ENCODE data around the gene PHC3.

Gene PHC3

GRCh38 chr3:170049146-170050000 is 132.2 kb downstream of the PHC3 start (continued):
- no peak for TF ChIP-seq CSRNP3 (CRISPR knock-in tag; IDR thresholded peaks at IDR 0.05)
- no peak for TF ChIP-seq ZFP30 (CRISPR knock-in tag; IDR thresholded peaks at IDR 0.05)
- TF ChIP-seq RARB (CRISPR knock-in tag; IDR thresholded peaks at IDR 0.05) = no peak

DNA sequence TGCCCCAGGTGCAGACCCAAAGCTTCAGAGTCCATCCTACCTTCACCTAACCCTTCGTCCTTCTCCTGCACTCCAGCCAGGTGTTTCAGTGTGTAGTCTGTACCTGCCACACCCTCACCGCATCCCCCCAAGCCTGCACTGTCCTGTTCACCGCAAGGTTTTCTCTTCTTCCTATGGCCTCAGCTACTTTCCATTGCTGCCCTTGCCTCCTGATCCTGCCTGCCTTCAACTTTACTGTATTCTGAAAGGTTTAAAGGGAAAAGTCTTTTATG is 134.5 kb downstream of the PHC3 start:
- no peak for ATAC-seq
- TF ChIP-seq CREB5 (CRISPR knock-in tag; IDR thresholded peaks at IDR 0.05; ENCODE audit: low read depth) = no peak
- TF ChIP-seq ZFP30 (CRISPR knock-in tag; IDR thresholded peaks at IDR 0.05) = no peak
- TF ChIP-seq CSDC2 (CRISPR knock-in tag; IDR thresholded peaks at IDR 0.05) = no peak
- TF ChIP-seq RARB (CRISPR knock-in tag; IDR thresholded peaks at IDR 0.05) = no peak
- TF ChIP-seq SNAI2 (CRISPR knock-in tag; IDR thresholded peaks at IDR 0.05) = no peak
- TF ChIP-seq ISL1 (CRISPR knock-in tag; IDR thresholded peaks at IDR 0.05) = no peak
- TF ChIP-seq ESRRG (CRISPR knock-in tag; IDR thresholded peaks at IDR 0.05) = no peak
- TF ChIP-seq, protein P1, sequence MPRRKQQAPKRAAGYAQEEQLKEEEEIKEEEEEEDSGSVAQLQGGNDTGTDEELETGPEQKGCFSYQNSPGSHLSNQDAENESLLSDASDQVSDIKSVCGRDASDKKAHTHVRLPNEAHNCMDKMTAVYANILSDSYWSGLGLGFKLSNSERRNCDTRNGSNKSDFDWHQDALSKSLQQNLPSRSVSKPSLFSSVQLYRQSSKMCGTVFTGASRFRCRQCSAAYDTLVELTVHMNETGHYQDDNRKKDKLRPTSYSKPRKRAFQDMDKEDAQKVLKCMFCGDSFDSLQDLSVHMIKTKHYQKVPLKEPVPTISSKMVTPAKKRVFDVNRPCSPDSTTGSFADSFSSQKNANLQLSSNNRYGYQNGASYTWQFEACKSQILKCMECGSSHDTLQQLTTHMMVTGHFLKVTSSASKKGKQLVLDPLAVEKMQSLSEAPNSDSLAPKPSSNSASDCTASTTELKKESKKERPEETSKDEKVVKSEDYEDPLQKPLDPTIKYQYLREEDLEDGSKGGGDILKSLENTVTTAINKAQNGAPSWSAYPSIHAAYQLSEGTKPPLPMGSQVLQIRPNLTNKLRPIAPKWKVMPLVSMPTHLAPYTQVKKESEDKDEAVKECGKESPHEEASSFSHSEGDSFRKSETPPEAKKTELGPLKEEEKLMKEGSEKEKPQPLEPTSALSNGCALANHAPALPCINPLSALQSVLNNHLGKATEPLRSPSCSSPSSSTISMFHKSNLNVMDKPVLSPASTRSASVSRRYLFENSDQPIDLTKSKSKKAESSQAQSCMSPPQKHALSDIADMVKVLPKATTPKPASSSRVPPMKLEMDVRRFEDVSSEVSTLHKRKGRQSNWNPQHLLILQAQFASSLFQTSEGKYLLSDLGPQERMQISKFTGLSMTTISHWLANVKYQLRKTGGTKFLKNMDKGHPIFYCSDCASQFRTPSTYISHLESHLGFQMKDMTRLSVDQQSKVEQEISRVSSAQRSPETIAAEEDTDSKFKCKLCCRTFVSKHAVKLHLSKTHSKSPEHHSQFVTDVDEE (CRISPR knock-in tag; IDR thresholded peaks at IDR 0.05) = no peak
- TF ChIP-seq CSRNP3 (CRISPR knock-in tag; IDR thresholded peaks at IDR 0.05) = no peak
- TF ChIP-seq BACH2 (CRISPR knock-in tag; IDR thresholded peaks at IDR 0.05; ENCODE audit: borderline replicate concordance) = no peak
- TF ChIP-seq POU6F1 (CRISPR knock-in tag; IDR thresholded peaks at IDR 0.05; ENCODE audit: borderline replicate concordance, low read depth) = no peak
- no peak for TF ChIP-seq TOX (CRISPR knock-in tag; IDR thresholded peaks at IDR 0.05; ENCODE audit: borderline replicate concordance)
- TF ChIP-seq ARNTL (CRISPR knock-in tag; IDR thresholded peaks at IDR 0.05; ENCODE audit: borderline replicate concordance, low read depth) = no peak
- TF ChIP-seq PPARA (CRISPR knock-in tag; IDR thresholded peaks at IDR 0.05; ENCODE audit: borderline replicate concordance) = no peak
- no peak for TF ChIP-seq TCF4 (CRISPR knock-in tag; IDR thresholded peaks at IDR 0.05; ENCODE audit: borderline replicate concordance)
- TF ChIP-seq ZFP3 (CRISPR knock-in tag; IDR thresholded peaks at IDR 0.05) = no peak
- no peak for TF ChIP-seq ZNF8 (CRISPR knock-in tag; IDR thresholded peaks at IDR 0.05)
- no peak for TF ChIP-seq GLIS3 (CRISPR knock-in tag; IDR thresholded peaks at IDR 0.05)
- no peak for TF ChIP-seq PATZ1 (CRISPR knock-in tag; IDR thresholded peaks at IDR 0.05; ENCODE audit: borderline replicate concordance)

Data from SK-N-SH treated with all-trans-retinoic acid at 6 μM for 48 hours (cell line).